Endothelial cell of hepatic sinusoid (primary cell): Measurements from ENCODE around the gene TTC28.

ENCODE experiments used
- in situ Hi-C: cut with HindIII; loops from 2 replicates; pipeline ENCODE4 v1.10.0; 2017; ENCODE audit warnings: low sequenced_read_pairs

Gene TTC28

DNA sequence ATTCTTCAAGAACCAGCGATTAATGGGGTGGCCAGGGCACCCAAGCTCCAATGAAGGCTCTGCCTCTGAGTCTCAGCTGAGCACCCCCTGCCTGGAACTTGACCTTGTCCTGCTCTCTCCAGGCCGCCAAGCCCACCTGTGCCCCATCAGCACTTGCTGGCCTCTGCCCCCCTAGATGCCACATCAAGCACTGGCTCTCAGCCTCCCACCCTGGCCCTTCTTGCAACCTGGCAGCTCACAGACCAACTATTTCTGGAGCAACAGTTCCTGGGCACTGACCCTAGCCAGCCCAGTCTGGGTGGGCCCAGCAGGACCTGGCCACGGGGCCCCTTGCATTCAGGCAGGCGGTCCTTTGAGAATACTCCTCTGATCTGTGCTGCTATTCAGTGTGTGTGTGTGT lies 661.8 kb downstream of the TTC28 start:
- in situ Hi-C loops, result no loop called here

DNA sequence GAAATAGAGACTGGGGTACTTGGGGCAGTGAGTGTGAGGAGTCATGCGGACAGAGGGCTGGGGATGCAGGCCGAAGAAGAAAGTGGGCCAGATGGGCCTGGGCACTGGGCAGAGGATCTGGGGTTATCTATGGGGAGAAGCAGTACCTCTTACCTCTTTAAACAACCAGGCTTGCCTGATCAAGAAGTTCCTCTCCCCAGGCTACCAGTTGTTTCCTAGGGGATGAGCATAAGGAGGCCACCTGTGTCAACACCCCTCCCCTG lies 662.2 kb downstream of the TTC28 start:
- in situ Hi-C loops, result no loop called here

DNA sequence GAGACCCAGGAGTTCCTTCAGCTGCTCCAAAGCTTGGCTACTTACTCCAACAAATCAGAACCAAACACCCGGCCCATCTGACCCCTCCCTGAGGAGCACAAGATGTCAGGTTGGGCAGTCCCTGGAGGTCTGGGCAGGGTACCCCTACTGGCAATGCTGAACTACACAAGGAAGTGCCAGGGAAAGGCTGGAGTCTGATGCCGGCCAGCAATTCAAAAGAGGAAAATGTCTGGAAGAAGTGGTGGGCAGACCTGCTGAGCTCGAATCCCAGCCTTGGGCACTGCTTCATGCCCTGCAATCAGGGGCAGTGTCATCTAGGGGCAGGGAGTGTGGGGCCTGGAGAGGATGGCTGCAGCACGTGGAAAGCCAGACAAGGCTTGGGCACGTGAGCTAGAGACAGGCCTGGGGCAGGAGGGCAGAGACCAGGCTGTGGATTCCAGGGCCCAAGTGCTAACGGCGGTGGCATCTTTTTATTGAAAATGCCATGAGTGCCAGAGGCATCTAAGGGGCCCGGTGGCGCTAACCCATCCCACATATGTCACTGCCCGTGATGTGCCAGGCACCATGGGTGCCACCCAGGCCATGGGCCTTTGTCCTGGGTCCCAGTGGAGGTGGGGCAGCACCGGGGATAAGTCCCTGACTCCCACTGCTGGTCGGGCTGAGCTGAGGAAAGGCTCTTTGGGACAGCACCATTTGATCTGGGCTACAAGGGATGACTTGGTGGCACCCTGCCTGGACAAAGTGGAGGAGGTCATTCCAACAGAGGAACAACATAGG lies 662.7 kb downstream of the TTC28 start:
- in situ Hi-C loops, result no loop called here

DNA sequence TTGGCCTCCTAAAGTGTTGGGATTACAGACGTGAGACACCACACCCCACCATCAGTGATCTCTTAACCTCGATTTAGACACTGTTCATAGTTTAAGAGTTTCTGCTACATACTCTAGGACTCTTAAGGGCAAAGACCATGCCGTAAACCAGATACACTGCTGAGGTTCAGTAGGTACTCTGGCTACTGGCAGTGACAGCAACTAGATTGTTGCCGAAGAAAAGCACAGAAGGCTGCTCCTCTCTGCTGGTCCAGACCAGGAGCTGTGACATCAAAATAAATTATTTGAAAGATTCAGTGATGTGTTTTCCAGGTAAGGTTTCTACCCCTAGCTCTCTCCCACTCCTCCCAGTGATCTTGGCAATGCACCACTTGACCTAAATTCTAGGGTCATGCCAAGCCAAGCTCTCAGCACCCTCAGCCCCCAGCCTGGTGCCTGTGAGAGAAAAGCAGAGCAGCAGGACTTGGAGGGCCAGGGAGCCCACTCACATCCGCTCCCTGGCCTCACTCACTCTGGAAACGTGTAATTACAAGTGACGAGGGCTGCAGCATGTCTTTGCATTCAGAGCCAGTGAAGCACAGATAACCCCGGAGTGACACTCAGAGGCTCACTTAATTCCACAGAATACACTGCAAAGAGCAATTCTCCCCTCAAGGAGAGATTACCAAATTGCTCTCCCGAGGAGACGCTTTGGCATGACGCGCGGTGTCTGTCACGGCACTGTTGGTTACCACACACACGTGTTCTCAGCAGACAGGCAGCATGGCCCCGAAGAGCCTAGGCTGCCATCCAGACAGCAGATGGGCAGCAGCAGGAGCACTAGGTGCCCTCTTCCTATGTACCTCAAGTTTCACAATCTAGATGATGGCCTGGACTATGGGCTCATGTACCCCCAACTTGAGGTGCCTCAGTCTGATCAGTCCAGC lies 663.7 kb downstream of the TTC28 start:
- in situ Hi-C loops, result no loop called here

DNA sequence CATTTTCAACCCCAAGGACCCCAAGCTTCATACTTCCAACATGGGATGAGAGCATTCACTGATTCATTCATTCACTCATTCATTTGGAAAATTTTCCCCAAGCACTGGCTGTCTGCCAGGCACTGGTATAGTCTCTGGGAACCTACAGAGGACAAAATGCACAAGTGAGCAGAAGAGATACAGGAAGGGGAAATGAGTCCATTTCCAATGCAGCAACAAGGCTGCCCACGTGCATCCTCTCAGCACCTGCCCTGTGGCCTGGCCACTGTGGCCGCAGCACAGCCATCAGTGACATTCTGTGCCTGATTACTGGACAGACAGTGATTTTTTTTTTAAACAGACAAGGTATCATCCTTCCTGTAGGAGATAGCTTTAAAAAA lies 664.6 kb downstream of the TTC28 start:
- in situ Hi-C loops, result no loop called here

DNA sequence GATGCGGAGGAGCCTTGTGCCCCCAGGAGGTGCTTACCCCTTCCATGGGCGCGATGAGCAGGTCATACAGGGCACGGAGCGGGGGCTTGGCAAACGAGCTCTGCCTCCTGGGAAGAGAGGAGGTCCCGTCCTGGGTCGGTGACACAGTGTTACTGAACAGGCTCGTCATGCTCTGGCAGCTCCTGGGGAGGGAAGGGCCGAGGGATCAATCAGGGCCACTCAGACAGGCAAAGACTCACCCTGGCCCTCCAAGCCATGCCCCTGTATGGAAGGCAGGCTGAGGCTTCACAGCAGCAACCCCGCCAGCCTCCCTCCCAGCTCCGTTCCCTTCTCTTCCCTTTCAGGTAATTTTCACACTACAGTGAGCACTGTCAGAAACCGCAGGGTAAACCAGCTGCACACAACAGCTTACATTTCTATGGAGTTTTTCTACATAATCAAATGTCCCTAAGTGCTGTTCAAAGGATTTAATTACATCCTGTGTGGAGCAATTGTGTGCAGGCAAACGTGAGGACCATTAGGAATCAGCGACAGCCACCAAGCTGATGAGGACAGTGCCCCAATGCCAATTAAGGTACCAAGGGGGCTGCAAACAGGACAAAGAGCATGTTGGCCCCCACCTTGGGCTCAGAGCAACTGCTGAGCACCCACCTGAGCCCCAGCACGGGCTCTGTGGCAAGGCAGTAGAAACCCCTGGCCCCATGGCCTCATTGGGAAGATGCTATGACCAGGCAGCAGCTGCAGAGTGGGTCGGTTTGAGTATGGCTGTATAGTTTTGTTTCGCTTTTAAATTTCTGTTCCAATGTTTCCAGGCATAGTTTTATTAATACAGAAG lies 665.2 kb downstream of the TTC28 start:
- in situ Hi-C loops, result no loop called here

DNA sequence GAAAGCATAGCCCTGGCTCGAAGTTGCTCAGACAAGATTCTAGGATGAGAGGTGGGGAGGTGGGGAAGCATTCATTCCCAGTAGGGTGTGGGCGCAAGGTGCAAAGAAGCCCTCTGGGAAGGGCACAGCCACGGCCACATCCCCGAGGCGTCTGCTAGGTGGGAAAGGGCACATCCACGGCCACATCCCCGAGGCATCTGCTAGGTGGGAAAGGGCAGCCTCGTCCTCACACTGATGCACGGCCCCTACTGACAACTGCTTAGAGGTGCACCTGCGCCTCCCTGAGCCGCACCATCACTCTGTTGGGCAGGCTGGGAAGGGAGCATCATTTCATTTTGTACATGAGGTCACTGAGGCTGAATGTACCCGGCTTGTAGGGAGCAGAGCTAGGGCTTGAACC lies 666.0 kb downstream of the TTC28 start:
- in situ Hi-C loops, result no loop called here

DNA sequence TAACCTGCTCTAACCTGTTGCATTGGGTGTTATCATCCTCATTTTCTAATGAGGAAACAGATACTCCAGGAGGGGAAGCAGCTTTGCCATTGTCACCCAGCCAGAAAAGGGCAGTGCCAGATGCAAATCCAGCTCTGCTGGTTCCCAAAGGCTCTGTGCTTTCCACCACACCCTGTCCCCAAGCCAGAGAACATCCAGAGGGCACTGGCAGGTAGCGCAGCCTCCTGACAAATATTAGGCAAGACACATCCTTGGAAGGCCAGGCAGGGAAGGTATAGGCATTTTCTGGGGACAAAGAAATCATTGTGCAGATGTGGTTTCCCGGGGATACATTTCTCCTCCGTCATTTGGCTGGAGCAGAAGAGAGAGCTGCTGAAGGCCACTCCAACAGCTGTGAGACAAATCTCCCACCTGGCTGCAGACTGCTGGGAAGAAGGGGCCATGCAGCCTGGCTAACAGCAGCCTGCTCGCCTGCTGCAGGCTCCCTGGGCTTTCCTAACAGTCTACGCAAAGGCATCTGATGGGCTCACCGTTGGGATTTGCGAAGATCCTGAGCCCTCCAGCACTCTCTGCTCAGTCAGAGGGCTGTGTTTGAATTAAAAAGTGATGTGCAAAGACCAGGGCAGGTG lies 666.7 kb downstream of the TTC28 start:
- in situ Hi-C loops, result no loop called here

DNA sequence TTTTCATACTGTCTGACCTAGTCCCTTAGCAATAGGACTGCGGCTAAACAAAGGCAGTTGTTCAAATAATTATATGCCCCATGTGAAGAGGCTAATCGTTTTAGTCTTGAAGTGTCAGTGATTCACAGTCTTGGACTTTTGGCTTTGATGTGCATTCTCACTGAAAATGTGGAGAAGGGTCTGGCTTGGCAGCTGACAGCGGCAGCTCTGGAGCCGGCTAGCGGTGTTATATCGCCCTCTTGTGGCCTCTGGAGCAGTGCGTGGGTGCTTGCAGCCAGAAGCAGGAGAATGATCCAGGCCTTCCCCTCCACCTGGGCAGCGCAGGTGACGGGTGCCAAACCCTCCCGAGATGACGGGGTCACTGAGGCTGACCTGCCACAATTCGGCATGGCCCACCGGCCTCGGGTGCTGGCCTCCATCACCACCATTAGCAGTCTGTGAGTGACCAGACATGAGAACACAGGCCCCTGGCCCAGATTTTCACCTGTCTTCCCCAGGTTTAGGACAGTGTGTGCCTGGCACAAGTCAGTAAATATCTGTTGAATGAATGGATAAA lies 670.3 kb downstream of the TTC28 start:
- in situ Hi-C loops, result no loop called here

DNA sequence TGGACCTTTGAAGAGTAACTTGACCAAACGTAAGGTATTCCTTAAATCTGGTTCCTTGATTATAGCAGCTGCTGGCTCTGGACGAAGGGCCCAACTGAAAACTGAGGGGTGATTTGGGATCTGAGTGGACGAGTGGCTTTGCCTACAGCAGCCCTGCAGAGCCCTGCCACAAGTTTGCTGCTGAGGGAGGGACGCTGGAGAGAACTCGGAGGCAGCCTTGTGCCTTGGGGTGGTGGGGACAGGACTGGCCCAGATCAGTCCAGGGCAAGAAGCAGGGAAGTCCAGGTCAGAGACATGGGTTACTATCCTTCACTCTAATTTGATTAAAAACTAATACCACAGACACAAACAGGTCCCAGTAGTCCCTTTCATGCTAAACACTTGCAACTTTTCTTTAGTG lies 671.0 kb downstream of the TTC28 start:
- in situ Hi-C loops, result no loop called here

DNA sequence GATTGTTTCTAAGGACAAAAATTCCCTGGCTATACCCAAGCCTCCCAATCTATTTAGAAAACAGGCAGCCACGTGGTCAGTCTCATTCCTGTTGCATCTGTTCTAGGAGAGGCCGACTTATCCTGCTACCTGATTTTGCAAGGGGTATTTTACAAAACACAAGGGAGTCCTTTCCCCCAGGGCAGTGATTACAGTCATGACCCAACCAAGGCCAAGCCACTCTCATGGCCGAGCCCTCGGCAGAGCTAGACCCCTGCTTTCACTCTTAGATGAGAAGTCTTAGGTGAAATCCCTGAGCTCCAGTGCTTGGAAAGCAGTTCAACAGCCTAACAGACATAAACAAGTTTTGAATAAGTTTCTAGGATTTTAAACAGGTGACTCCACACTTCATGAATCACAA lies 671.6 kb downstream of the TTC28 start:
- in situ Hi-C loops, result no loop called here

DNA sequence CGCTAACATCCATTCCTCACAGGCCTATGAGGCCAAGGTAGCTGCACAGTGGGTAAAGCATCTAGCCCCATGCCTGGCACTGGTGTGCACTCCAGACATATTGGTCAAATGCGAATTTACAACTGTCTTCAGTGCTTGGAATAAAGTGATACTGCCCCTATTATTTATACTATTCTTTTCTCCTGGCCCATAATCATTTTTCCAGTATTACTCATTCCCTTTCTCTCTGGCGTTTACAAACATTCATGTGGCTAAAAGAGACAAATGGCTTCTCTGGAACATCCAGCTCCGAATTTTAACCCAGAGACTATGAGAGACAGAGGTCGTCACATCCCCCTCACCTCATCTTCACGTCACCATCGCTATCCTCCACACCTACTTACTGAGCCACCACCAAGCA lies 673.4 kb downstream of the TTC28 start:
- in situ Hi-C loops, result no loop called here

DNA sequence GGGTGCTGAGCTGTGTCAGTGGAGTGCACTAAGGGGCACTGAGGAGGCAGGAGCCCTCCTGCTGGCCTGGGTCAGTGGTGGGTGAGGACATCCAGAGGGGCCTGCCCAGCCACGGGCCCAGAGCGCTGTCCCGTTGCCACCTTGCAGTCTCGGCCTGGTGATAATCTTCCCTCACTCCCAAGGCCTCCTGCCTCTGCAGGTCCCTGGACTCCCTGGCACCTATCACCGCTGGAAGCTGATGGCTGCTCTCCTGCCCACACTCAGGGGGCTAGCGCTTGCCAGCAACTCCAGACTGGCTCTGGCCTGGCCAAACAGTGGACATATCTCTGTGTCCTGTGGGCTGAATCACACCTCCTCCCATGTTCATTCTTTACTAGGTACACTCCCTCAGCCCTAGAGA lies 674.1 kb downstream of the TTC28 start:
- in situ Hi-C loops, result no loop called here

DNA sequence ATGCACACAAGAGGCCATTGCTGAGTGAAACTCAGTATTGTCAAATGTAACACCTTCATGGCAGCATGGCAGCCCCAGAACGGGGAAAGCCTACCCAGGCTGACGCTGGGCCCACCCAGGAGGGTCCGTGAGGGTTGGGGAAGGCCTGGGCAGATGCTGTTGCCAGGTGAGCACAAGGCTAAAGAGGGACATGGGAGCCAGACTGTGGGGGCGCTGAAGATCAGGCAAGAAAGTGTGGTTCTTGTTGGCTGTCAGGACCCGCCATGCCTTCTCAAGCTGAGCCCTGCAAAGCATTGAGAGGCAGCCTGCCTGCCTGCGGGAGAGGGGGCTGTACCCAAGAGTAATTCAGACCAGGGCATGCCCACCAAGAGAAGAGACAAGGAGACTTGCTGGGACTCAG lies 675.6 kb downstream of the TTC28 start:
- in situ Hi-C loops, result loop anchor here (5.0 kb wide), 2 partner anchors 47 to 82 kb away; no protein-coding TSS in a partner anchor

DNA sequence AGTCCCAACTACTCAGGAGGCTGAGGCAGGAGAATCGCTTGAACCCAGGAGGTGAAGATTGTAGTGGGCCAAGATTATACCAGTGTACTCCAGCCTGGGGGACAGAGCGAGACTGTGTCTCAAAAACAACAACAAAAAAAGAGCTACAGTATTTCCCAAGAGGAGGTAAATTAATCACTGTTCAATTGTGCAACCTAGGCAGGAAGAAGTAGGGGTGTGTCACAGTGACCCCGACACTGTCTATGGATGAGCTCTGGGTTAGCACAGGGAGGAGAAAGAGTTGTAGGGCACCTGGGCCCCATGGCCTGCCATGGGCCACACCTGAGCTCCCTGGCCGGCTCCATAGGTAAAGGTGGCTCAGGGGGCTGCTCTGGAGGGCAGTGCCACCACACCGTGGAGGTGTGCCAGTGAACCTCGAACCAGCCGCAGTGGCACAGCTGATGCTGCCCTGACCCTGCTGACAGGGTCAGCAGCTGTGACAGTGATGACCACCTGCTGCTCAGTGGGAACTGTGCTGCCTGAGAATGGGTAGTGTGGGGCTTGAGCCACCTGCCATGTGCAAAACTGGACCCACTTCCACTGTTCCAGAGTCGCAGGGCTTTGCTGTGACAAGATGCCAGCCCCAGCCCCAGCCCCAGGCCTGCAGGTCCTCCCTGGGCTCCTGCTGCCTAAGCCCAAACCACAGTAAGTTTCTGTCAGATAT lies 676.6 kb downstream of the TTC28 start:
- in situ Hi-C loops, result loop anchor here (5.0 kb wide), 2 partner anchors 46 to 81 kb away; no protein-coding TSS in a partner anchor

DNA sequence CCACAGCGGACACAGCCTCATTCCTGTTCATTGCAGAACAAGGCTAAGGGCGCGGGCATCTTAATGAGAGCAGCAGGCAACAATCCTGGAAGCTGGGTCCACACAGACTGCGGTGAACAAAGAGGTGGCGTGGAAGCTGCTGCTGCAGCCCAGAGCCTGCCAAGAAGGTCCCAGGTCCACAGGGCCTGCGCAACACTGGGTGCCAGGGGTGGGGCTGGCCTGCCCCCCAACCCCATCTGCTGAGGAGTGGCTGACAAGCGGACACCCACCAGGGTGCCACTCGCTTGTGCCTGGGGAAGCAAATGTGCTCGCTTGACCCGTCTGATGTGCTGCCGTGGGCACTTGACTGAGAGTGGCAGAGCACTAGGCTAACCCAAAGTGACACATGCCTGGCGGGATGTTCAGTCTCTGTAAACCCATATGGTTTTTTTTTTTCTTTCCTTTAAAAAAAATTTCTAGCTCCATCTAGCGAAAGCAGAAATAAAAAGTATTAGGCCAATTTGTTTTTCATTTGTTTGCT lies 677.4 kb downstream of the TTC28 start:
- in situ Hi-C loops, result loop anchor here (5.0 kb wide), 2 partner anchors 45 to 80 kb away; no protein-coding TSS in a partner anchor

DNA sequence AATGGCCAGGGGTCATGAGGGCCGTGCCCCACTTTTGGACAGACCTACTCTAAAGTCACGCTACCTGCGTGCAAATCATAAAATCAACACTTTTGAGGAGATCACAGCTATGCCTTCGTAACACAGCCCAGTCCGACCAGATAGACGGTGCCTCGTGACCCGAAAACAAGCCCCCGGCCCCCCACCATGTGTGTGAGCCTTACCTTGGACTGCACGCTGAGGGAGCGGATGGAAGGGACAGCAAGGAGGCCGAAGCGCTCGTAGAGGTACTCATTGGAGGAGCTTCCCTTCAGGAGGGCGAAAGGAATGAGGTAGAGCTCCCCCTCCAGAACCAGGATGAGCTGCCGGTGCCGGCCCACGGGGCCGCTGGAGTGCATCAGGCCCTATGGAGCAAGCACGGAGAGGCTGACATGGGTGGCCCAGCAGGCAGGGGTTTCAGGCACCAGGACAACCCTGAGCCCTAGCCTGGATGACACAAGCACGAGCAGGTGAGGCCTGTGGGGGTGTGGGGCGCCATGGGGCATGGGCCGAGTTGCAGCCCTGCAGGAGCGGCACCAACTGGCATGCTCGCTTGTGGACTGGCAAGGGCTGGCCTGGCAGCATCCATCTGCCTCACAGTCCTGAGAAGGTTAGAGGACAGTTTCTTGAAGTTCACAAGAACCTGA lies 678.3 kb downstream of the TTC28 start:
- in situ Hi-C loops, result loop anchor here (5.0 kb wide), 2 partner anchors 44 to 79 kb away; no protein-coding TSS in a partner anchor

DNA sequence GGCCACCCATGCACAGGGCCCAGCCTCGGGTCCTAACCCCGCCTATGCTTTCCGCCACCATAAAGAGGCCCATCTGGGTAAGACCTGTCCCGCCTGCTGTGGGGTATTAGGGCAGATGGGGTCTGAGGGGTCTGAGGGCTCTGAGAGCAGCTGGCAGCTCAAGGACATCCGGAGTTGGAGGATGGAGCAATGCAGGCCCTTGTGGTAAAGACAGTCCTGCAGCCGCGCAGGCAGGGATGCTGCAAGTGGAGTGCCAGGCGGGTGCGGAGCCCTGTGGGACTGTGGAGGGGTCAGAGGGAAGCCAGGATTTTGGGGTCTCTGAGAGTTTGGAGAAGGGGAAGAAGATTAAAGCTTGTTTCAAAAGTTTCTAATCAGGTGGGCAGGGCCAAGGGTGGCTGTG lies 679.3 kb downstream of the TTC28 start:
- in situ Hi-C loops, result loop anchor here (5.0 kb wide), 2 partner anchors 43 to 78 kb away; no protein-coding TSS in a partner anchor

DNA sequence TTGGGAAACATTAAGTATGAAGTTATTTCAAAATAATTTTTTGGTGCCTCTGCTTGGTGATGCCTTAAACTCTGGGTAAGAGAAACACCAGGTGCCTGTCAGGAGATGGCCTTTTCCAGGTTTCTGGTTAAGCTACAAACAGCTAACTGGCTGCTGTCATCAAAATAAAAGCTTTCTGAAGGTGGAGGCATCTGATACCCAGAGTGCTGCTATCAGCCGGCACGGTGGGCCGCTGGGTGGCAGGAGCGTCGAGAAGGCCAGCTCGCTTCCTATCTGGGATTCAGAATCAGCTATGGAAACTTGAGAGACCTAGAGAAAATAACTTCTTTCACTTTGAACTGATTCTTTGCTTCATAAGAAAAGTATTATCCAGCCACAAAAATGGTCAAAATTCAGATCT lies 679.8 kb downstream of the TTC28 start:
- in situ Hi-C loops, result loop anchor here (5.0 kb wide), 2 partner anchors 43 to 78 kb away; no protein-coding TSS in a partner anchor
